ENCODE data around the gene OSCP1. TPM values are rescaled to one million over a fixed set of nuclear protein-coding genes. Genes with fewer than 3 reads are reported as not detected.

Gene OSCP1
- 5.9 to 7.0 TPM (median 6.5 TPM) in 5 replicates for total RNA-seq (2022; extraction: Qiagen RNA extraction)

GRCh38 chr1:36450270-36450918, at the start of gene OSCP1:
OSCP1 (minus strand) TSS chr1:36450451; CDS start chr1:36450369, 82 bp downstream.

GRCh38 chr1:36482724-36483388, 32.6 kb upstream of the OSCP1 start, which contains the start of gene CSF3R:
CSF3R (minus strand) TSS chr1:36482913; CDS start chr1:36479496, 3,417 bp downstream.

GRCh38 chr1:36463803-36464604, 13.8 kb upstream of the OSCP1 start, which contains the start of gene MRPS15:
MRPS15 (minus strand) TSS chr1:36464384; CDS start chr1:36464275, 109 bp downstream.

GRCh38 chr1:36397378-36398230, 52.6 kb downstream of the OSCP1 start, which contains the start of gene LSM10:
LSM10 (minus strand) TSS chr1:36397908; CDS start chr1:36394129, 3,779 bp downstream.

GRCh38 chr1:36385410-36386264, 64.6 kb downstream of the OSCP1 start, which contains the start of gene STK40:
STK40 (minus strand) TSS chr1:36385924; CDS start chr1:36361332, 24,592 bp downstream.

Other genes with a start within 250 kb of the OSCP1 start
- gene THRAP3, start 226.0 kb downstream of the OSCP1 start, total RNA-seq (2022; extraction: Qiagen RNA extraction): 62.3 to 90.5 TPM (median 71.5 TPM) in 5 replicates
- 2.1 to 3.4 TPM (median 2.7 TPM) in 5 replicates for gene SH3D21, start 144.1 kb downstream of the OSCP1 start, total RNA-seq (2022; extraction: Qiagen RNA extraction)
- 9.3 to 23.1 TPM (median 22.2 TPM) in 5 replicates for gene EVA1B, start 126.8 kb downstream of the OSCP1 start, total RNA-seq (2022; extraction: Qiagen RNA extraction)
- gene STK40, start 64.5 kb downstream of the OSCP1 start, total RNA-seq (2022; extraction: Qiagen RNA extraction): 9.3 to 11.5 TPM (median 10.5 TPM) in 5 replicates
- gene LSM10, start 52.5 kb downstream of the OSCP1 start, total RNA-seq (2022; extraction: Qiagen RNA extraction): 34.0 to 45.9 TPM (median 42.1 TPM) in 5 replicates
- 63.4 to 86.0 TPM (median 84.8 TPM) in 5 replicates for gene MRPS15, start 13.9 kb upstream of the OSCP1 start, total RNA-seq (2022; extraction: Qiagen RNA extraction)
- gene CSF3R, start 32.5 kb upstream of the OSCP1 start, total RNA-seq (2022; extraction: Qiagen RNA extraction): not detected in 5 replicates